ENCODE measurements around the gene CENPU. TPM values are rescaled to one million over a fixed set of nuclear protein-coding genes. Genes with fewer than 3 reads are reported as not detected.

Gene CENPU
- total and polyA plus RNA-seq, 8 donors: 0.60 to 2.9 (median 1.1) TPM

DNA sequence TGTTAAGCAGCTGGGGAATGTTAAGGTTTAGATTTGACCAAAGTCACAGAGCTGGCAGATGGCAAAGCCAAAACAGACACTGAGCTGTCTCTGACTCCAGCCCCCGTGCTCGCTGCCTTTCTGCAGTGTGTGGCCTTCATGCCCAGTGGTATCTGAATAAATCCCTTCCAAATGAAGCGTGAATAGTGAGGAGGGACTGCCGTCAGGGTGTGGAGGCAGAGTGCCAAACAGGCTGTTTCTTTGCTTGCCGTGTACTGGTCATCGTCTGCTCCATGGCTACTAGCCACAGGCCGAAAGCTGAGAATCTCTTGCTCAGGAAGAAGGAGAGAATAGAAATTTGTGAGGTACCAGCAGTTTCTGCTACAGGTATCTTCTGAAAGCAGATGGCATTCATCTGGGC lies 64.6 kb downstream of the CENPU start:
- H3K27ac ChIP-seq: no peak overlapping the region

DNA sequence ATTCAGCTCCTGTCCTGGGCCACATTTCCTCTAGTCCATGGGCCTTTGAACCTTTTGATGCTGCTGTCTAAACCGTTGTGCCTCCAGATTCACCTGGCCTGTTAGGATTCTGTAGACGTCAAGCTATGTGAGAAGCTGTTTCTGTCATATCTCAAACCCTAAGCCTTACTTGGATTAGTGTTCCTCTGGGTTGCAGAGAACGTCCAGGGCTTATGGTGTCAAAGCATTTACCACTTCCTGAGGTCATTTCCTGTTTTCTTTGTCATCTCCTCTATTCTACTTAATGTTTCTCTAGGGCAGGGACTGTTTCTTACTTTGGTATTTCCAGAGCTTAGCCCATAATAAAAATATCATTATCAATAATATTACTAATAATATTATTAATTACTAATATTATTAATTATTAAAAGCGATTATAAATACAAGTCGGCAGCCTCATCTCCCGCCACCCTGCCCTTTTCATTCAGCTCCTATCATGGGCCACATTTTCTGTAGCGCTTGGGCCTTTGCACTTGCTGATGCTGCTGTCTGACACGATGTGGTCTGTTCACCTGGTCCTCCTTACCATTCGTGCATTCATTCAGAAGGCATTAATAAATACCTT lies 65.3 kb downstream of the CENPU start:
- DNase-seq (no peak), FAIRE-seq (no peak), ATAC-seq (peak in 1 of 4 donors; percentile 20)
- Histone ChIP-seq H3K27me3 (no peaks in the 10 kb centered on the region), H3K27ac (no peak overlapping the region), H3K36me3 (peaks cover 0 to 6% (median 0%) of the 10 kb centered on the region in 3 donors), H3K4me3 (no peak overlapping the region), H3K9me3 (no peaks in the 10 kb centered on the region), H3K4me1 (peaks cover 0 to 3% (median 0%) of the 10 kb centered on the region in 3 donors)
- intact Hi-C loops (cut with DNase I): no loop called here
- 87 to 88% methylated on average over 9 of the region's 9 CpGs for WGBS, 2 donors
- TF ChIP-seq, protein P1, sequence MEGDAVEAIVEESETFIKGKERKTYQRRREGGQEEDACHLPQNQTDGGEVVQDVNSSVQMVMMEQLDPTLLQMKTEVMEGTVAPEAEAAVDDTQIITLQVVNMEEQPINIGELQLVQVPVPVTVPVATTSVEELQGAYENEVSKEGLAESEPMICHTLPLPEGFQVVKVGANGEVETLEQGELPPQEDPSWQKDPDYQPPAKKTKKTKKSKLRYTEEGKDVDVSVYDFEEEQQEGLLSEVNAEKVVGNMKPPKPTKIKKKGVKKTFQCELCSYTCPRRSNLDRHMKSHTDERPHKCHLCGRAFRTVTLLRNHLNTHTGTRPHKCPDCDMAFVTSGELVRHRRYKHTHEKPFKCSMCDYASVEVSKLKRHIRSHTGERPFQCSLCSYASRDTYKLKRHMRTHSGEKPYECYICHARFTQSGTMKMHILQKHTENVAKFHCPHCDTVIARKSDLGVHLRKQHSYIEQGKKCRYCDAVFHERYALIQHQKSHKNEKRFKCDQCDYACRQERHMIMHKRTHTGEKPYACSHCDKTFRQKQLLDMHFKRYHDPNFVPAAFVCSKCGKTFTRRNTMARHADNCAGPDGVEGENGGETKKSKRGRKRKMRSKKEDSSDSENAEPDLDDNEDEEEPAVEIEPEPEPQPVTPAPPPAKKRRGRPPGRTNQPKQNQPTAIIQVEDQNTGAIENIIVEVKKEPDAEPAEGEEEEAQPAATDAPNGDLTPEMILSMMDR (IDR thresholded peaks at IDR 0.05): no peak

More for the DNA sequence above, 64.6 kb downstream of the CENPU start:
- intact Hi-C loops (cut with DNase I): no loop called here
- Histone ChIP-seq H3K27me3 (no peaks in the 10 kb centered on the region), H3K9me3 (no peaks in the 10 kb centered on the region), H3K4me3 (no peak overlapping the region), H3K36me3 (peaks cover 0 to 6% (median 0%) of the 10 kb centered on the region in 3 donors), H3K4me1 (peaks cover 0 to 3% (median 0%) of the 10 kb centered on the region in 3 donors)
- TF ChIP-seq, protein P1 (IDR thresholded peaks at IDR 0.05): no peak
- DNase-seq (no peak), FAIRE-seq (no peak), ATAC-seq (peak in 2 of 4 donors; percentile 15 to 40)
- 90 to 91% methylated on average over 7 of the region's 7 CpGs for WGBS, 2 donors

DNA sequence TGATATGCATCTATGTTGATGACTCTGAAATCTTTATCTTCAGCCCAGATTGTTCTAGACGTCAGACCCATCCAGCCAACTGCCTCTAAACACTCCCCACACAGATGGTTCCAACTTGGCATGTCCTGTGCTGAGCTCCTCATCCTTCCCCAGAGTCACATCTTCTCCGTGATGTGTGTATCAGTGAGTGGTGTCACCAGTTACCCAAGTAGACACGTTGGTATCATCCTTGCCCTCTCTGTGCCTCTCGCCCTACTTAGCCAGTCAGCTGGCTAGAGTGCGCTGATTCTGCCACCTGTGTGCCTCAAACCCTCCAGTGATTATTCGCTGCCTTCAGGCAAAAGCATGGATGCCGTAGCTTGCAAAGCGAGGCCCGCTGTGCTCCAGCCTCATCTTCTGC lies 65.8 kb downstream of the CENPU start:
- intact Hi-C loops (cut with DNase I): no loop called here

DNA sequence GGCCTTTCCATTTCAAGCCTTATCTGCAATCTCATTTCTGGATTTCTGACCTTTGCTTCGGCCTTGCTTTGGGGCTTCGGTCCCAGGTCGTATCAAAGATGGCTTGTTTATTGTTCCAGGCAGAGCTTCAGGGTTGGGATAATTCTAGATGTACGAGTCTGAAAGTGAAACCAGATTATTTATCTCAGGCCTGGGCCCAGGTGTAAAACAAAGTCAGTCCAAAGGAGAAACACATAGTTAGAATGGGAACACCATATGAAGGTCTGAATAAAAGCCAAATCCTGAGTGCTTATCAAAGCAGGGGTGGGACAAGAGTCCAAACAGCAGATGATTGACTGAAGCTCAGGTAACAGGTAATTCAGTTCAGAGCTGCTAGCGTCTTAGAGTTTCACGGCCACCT lies 67.2 kb downstream of the CENPU start:
- H3K4me3 ChIP-seq: peak overlapping the region in 1 of 4 donors; percentile 17
- TF ChIP-seq, protein P1 (IDR thresholded peaks at IDR 0.05): no peak
- FAIRE-seq (no peak), DNase-seq (peak in 2 of 6 donors; percentile 17 to 23), ATAC-seq (peak; percentile 73 to 91 (median 86))
- peaks cover 0 to 3% (median 0%) of the 10 kb centered on the region in 3 donors for H3K4me1 ChIP-seq
- H3K36me3 ChIP-seq: no peaks in the 10 kb centered on the region
- no peaks in the 10 kb centered on the region for H3K9me3 ChIP-seq
- 39 to 45% methylated on average over 6 of the region's 6 CpGs for WGBS, 2 donors
- peak overlapping the region in 2 of 4 donors; percentile 57 to 66 for H3K27ac ChIP-seq
- no peaks in the 10 kb centered on the region for H3K27me3 ChIP-seq
- intact Hi-C loops (cut with DNase I): no loop called here

More for the DNA sequence above, 65.8 kb downstream of the CENPU start:
- FAIRE-seq (no peak), ATAC-seq (no peak), DNase-seq (no peak)
- Histone ChIP-seq H3K36me3 (peaks cover 0 to 6% (median 0%) of the 10 kb centered on the region in 3 donors), H3K4me1 (peaks cover 0 to 3% (median 0%) of the 10 kb centered on the region in 3 donors), H3K4me3 (no peak overlapping the region), H3K27ac (no peak overlapping the region), H3K9me3 (no peaks in the 10 kb centered on the region), H3K27me3 (no peaks in the 10 kb centered on the region)
- 91 to 93% methylated on average over 9 of the region's 9 CpGs for WGBS, 2 donors
- TF ChIP-seq, protein P1 (IDR thresholded peaks at IDR 0.05): no peak

Data from pancreas (tissue), 10 donors.